K562 (cell line): ENCODE results near the gene CDC42EP1.

Source experiments
- NR1H2 ChIP-seq: sonication (generic); formaldehyde crosslinking; IDR thresholded peaks from 2 replicates; pipeline ENCODE4 v1.4.0; 2020; ENCODE audit warnings: mild to moderate bottlenecking, missing genetic modification reagents
- ZNF512 ChIP-seq: IDR thresholded peaks from 2 replicates; pipeline ENCODE4 v1.6.1; 2016; ENCODE audit warnings: missing genetic modification characterization, missing compliant biosample characterization
- ZZZ3 ChIP-seq: fragments of 450-650 bp; IDR thresholded peaks from 2 replicates; pipeline ENCODE4 v1.6.1; 2016; ENCODE audit warnings: antibody characterized with exemption, mild to moderate bottlenecking, moderate library complexity

GRCh38 chr22:37517826-37518450 is 42.3 kb upstream of the CDC42EP1 start:
- TF ChIP-seq ZZZ3 (no peak), NR1H2 (CRISPR knock-in tag) (no peak), ZNF512 (tag) (no peak)
